Activated naive CD8-positive, alpha-beta T cell treated with anti-CD3 and anti-CD28 coated beads, Interleukin-2, amount 50 U/mL, for 16 hours (primary cell): ENCODE results near the gene LCE1B.

ENCODE experiments used
- DNase-seq: peaks from one replicate; pipeline ENCODE4 v3.0.0-alpha.2; 2020; ENCODE audit warnings: low read depth, low spot score

LCE1B gene, protein sequence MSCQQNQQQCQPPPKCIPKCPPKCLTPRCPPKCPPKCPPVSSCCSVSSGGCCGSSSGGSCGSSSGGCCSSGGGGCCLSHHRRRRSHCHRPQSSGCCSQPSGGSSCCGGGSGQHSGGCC

DNA sequence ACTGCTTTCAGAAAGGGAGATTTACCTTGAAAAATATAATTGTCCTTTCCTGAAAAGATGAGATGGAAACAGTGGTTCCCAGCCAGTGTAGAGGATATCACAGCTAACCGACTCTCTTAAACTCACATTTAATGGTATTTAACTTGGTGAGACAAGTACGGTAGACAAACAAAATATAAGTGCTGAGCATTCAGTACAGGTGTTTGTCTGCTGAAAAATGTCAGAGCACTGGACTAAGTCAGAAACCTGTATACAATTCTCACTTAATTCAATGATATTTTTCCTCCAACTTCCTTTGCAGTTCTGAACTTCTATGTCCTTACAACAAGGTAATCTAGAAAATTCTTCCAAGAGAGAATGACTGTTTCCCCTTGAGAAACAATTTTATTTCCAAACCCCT lies at the start of gene LCE1B:
Gene LCE1B, plus strand, starts transcription at position 301 of the 400 bp plus-strand sequence. CDS start 476 bp downstream, outside the sequence.
- DNase-seq: no peak

DNA sequence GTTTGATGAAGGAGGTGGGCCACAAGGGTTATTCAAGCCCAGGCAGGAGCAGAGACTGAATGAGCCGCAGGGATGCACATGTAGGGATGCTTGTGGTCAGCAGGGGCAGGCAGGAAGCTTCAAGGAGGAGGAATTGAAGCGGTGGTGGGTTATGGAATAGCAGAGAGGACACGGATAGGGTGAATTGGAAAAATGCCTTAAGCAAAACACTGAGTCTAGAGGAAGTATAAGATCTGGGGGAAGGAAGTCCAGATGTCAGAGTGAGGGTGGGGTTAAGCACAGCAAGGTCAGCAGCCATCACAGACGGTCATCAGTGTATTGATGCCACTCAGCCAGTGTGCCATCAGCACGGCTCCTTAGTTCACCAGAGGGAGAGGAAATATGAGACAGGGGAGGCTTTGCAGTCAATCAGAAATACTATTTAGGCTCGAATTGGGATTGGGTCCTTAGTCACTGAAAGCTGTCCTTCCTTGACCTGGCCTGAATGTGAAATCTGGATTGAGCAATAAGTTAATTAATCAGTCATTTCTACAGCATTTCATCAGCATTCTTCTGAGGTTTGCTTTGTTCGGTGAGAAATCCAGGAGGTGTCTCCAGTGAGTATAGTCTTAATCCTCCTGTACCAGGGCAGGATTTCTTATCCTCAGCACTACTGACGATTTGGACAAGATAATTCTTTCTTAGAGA lies 42.8 kb upstream of the LCE1B start:
- no peak for DNase-seq

DNA sequence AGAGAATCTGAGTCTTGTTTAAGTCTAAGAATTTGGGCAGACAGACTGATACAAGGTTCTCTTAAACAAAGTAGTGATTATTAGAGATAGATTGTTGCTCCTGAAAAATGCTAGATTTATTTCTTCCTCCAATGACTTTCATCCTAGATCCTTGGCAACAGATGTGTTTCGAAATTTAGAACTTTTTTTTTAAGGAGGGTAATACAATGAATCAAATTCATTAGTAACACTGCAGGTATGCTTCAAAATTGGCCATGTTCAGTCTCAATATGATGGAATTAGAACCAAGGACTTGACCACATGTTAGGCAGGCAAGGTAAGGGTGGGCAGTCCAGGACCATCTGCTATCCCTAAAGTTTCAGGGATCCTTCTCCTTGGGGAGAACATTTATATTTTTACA lies 41.4 kb upstream of the LCE1B start:
- no peak for DNase-seq

DNA sequence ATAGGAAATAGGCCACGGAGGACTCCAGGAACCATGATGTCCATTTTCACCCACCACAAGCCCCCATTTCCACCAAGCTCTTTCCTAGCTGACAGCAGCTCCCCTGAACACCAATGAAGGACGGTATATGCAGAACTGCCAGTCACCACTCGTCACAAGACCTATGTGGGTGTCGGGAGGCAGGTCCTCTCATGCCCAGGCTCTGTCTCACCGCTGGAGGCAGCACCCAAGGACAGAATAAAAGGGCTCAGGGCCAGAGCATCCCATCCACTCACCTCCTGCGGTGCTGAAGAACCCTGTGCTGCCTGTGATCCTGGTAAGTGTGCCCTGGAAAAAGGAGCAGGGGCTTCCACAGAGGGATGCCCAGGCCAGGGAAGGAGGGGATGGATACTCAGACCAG lies 36.9 kb upstream of the LCE1B start, which contains the start of gene LCE1F:
Gene LCE1F, plus strand, starts transcription at position 266 of the 400 bp plus-strand sequence. CDS start 1,232 bp downstream, outside the sequence.
- DNase-seq: no peak

DNA sequence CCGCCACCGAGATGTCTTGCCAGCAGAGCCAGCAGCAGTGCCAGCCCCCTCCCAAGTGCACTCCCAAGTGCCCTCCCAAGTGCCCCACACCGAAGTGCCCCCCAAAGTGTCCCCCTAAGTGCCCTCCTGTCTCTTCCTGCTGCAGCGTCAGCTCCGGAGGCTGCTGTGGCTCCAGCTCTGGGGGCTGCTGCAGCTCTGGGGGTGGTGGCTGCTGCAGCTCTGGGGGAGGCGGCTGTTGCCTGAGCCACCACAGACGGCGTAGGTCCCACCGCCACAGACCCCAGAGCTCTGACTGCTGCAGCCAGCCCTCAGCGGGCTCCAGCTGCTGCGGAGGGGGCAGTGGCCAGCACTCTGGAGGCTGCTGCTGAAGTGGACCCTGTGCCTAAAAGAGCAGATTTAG lies 35.4 kb upstream of the LCE1B start:
- no peak for DNase-seq

DNA sequence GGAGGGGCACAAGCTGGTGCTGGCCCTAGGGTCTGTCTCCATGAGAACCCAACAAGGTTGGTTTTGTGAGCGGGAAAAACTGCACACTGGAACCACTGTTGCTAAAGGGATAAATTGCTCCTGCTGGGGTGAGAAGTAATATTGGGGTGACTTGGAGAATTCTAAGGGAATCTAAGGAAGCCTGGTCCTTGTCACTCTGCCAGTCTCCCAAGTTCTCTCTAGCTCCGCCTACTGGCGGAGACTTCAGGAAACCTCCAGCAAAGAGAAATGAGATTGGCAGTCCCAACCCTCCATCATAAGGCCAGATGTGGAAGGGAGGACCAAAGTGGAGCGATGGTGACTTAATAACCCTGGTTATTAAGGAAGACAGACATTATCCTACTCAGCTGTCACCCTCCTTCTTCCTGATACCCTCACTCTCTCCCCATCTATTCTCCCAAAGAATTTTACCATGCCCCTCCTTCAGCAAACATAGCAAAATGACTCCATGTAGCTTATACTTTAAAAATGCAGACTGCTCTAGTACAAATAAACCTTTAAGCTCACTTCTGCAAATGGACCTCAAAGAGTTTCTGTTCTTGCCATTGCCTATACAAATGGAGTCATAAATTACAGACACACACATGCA lies 34.1 kb upstream of the LCE1B start:
- DNase-seq: no peak

DNA sequence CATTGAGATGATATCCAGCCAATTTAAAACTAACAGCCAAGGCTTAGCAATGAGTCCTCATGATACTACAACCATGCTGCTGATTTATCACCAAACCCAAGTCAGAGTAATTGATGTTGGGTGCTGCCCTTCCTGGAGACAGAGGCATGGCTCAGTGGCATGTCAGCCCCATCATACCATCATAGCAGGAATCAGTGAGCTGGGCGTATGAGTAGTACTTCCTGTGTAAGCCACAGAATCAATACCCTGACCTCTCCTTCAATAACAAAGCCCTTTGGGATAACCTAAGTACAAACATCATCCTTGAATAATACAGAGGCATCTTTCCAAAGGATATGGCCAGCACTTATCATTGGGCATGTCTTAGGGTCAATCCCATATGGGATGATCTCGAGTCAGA lies 28.7 kb upstream of the LCE1B start:
- no peak for DNase-seq

DNA sequence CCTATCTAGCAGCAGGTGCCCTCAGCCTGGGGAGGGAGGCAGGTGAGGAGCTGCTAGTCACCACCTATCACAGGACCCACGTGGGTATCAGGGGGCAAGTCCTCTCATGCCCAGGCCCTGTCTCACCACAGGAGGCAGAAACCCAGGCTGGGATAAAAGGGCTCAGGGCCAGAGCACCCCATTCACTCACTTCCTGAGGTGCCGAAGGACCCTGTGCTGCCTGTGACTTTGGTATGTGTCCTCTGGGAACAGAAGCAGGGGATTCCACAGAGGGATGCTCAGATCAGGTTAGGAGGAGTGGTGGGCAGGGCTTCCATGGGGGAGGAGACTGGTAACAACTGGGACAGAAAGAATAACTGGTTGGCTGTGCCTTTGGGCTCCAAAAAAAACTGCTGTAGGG lies 25.7 kb upstream of the LCE1B start, which contains the start of gene LCE1E:
Gene LCE1E, plus strand, starts transcription at position 181 of the 400 bp plus-strand sequence. CDS start 1,043 bp downstream, outside the sequence.
- no peak for DNase-seq

DNA sequence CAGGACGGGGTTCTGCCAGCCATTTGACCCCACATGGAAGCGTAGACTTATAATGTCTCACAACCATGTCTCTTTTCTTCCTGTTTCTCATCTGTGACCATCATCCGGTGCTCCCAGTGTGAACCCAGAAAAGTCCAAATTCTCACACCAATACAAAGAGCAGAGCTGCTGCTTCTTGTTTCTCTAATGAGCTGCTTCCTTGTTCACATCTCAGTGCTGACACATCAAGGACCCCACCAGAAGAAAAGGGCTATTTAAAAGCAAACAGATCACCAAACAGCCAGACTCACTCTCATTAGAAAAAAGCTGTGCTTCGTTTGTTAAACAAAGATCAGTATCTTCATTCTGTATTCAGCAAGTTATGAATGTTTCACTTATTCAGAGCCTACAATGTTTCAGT lies 16.1 kb upstream of the LCE1B start:
- no peak for DNase-seq

DNA sequence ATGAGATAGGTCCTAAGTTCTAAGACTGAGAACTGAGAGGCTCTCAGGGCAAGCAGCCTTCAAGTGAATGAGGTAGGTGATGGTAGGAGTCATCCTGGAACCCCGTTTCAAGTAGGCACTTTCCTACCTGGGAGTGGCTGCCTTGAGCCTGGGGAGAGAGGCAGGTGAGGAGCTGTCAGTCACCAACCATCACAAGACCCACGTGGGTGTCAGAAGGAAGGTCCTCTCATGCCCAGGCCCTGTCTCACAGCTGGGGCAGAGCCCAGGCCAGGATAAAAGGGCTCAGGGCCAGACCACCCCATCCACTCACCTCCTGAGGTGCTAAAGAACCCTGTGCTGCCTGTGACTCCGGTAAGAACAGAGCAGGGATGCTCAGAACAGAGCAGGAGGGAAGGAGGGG lies 15.3 kb upstream of the LCE1B start, which contains the start of gene LCE1D:
Gene LCE1D, plus strand, starts transcription at position 301 of the 400 bp plus-strand sequence. CDS start 1,074 bp downstream, outside the sequence.
- DNase-seq: no peak

DNA sequence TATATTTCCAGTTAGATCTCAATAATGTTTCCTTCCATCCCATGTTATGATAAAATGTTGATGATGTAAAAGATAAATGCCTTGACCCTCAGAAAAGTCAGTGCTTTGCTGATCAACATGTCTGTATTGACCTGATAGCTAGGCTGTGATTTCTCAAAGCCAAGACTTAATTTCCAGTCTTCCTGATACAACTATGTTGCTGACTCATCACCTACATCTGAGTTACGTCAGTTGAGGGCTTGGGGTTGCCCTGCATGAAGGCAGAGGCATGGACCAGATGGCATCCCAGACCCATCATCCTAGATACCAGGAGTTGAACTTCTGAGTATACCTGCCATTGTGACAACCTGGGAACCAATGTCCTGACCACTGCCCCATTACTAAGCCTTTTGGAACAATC lies 10.4 kb upstream of the LCE1B start:
- DNase-seq: no peak

DNA sequence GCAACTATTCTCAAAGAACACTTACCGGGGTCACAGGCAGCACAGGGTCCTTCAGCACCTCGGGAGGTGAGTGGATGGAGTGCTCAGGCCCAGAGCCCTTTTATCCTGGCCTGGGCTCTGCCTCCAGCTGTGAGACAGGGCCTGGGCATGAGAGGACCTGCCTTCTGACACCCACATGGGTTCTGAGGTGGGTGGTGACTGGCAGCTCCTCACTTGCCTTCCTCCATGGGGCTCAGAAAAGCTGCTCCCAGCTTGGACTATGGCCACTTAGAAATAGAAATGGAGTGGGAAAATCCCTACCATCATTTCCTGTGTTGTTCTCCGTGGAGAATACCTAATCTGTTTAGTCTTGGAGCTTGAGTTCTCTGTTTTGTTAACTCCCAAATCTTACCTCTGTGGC lies 5.2 kb upstream of the LCE1B start, which contains the start of gene LCE1C:
Gene LCE1C, minus strand, starts transcription at position 76 of the 400 bp plus-strand sequence. CDS start 1,173 bp downstream, outside the sequence.
- DNase-seq: no peak

DNA sequence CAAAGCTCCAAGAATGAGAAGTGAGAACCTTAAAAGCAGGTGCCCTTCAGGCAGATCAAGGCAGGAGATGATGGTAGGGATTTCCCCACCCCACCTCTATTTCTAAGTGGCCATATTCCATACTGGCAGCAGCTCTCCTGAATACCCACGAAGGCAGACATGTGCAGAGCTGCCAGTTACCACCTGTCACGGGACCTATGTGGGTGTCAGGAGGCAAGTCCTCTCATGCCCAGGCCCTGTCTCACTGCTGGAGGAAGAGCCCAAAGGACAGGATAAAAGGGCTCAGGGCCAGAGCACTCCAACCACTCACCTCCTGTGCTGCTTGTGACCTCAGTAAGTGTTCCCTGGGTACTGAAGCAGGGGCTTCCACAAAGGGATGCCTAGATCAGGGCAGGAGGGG lies 721 bp upstream of the LCE1B start:
- DNase-seq: no peak

DNA sequence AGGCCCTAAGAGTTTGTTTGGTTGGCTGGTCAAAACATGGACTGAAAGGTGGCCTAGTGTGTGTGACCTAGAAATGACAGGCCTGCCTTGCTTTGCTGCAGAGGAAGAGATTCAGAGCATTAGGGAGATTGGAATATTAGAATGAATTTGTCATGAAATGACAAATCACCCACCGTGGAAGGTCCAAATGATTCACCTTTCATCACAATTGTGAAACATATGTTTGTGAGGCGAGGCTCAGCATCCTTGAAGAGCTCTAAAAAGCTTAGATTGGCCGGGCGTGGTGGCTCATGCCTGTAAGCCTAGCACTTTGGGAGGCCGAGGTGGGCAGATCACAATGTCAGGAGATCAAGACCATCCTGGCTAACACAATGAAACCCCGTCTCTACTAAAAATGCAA lies 5.5 kb downstream of the LCE1B start:
- no peak for DNase-seq

DNA sequence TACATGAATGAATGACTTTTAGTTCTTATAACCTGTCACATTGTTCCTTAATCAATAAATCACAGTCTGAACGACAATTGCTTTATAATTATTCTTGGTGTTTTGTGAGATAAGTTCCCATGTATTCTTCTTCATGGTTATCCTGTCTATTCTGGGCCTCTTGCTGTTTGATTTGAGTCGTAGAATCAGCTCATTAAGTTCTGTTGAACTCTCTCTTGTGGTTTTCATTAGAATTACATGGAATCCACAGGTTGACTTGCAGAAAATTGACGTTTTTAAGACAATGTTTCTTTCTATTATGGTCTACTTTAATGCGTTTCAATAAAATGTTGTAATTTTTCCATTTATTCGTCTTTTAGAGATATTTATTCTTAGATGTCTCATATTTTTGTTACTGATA lies 11.5 kb downstream of the LCE1B start:
- no peak for DNase-seq

DNA sequence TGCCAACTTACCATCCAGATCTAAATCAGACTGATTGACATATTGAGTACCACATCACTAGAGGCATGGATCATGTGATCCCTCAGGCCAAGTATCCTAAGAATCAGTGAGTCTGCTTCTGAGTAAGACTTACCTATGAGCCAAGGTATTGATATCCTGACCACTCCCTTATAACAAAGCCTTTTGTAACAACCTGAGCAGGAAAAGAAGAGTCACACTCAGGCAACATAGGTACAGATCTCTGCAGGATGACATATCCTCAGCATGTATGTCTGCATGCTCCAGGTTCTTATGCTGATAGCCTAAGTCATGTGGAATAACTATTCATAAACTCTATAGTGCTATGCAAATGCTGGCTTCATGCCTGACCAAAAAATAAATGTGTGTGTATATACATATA lies 13.2 kb downstream of the LCE1B start:
- no peak for DNase-seq

DNA sequence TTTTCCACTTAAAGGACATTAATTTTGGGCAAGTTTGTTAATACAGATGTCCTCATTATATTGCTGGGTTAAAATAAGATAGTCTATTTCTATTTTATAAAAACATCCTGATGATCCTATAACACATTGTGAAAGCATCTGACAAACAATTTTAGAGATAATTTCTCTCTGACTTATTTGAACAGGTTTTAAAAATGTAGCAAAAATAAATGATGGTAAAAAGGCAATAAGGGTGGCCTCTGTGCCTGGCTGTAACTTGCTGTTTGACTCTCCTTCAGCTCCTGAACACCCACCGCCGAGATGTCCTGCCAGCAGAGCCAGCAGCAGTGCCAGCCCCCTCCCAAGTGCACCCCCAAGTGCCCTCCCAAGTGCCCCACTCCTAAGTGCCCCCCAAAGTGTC lies 15.4 kb downstream of the LCE1B start, which contains the start of gene LCE1A:
Gene LCE1A, plus strand, starts transcription at position 301 of the 400 bp plus-strand sequence. Its CDS starts 0 bp downstream, at position 301.
- no peak for DNase-seq

DNA sequence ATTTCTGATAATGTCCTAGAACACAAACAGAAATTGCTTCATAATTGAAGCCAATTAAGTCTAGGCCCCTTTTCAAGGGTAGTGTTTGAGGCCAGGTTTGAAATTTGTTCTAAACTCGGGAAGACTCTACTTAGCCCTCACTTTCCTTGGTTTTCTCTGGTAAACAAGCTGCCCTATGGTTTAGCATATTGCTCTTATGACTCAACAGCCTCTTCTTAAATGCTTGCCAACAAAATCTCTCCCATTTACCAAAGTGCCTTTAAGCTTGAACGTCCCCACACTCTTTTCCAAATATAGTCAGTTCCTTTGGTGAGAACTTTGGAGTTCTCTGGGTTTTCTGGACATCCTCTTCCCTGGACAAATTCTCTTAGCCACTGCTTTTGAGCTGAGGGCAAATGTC lies 25.1 kb downstream of the LCE1B start:
- no peak for DNase-seq

DNA sequence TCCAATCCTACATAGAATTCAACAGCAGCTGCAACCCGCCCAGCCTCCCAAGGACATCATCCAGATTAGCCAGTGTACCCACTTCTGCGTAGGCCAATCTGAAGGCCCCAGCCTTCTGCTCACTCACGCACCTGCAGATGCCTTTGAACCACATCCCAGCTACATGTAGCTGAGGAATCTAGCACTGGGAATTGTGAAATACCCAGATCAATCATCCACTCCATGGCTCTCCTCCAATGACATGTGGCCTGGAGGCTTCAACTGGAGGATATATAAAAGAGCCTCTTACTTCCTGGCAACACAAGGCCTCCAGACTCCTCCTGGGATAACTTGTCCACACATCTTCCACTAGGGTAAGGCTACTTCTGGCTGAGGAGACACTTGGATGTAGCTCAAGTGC lies 30.8 kb downstream of the LCE1B start, which contains the start of gene LCE6A:
Gene LCE6A, plus strand, starts transcription at position 301 of the 400 bp plus-strand sequence. CDS start 665 bp downstream, outside the sequence.
- DNase-seq: no peak

DNA sequence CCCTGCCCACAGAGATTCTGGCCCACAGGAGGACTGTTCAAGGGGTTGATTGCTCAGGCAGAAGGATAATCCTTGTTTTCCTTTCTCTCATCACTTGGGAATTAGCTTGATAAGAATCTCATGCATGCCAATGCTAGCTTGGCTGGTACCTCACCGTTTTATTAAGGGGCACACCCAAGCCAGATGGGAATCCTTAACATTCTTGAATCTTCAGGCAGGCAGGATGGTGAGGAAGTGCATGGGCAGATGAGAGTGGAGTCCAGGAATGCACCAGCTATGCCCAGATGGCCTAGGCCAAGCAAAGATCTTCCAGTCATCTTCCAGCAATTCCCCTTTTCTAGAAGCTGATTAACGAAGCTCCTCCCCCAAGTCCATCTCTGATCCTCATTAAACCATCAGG lies 43.9 kb downstream of the LCE1B start:
- DNase-seq: no peak

DNA sequence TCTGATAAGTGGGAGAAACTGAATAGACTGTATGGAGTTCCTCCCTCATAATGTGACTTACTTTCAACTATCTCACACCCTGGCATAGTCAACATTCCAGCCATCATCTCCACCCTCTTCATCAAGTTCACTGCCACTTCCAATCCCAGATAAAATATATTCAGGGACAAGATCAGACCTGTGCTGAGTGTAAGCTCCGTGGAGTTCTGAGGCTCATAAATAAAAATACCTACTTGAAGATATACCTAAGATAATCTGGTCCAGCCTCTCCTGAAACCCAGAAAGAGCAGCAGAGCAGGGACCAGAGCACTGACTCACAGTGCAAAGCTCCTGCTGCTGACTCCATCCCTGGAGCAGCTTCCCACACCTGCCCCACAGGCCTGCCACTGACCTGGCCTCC lies 46.3 kb downstream of the LCE1B start:
- DNase-seq: no peak

DNA sequence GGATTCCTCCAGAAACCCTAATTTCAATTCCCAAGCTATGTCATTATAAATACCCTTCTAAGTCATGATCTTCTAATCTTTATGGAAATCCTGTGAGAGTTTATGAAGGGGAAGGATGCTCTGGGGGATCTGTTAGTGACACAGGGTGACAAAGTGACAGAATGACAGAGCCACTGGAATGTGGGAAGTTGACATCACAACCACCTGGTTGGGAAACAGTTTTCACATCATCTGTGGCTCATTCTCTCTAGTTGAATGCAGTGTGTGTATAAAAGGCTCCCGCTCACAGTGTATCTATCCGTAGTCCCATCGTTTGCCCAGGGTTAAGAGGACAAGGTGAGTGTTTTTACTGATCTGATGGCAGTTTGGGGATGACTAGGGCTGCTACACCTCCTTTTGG lies 47.9 kb downstream of the LCE1B start, which contains the start of gene LCE7A:
Gene LCE7A, plus strand, starts transcription at position 301 of the 400 bp plus-strand sequence. CDS start 702 bp downstream, outside the sequence.
- DNase-seq: no peak
